Neutrophil (primary cell): ENCODE results near the gene ARID5B.

ENCODE experiments used
- H3K27ac ChIP-seq: fragments of 200-600 bp; sonication (generic); 2 replicates; pipeline ENCODE4 v1.5.1; 2016; ENCODE audit warnings: mild to moderate bottlenecking, moderate library complexity
- H3K27me3 ChIP-seq: fragments of 200-600 bp; sonication (generic); 2 replicates; pipeline ENCODE4 v1.6.0; 2016; ENCODE audit warnings: mild to moderate bottlenecking
- H3K36me3 ChIP-seq: fragments of 200-600 bp; sonication (generic); 2 replicates; pipeline ENCODE4 v1.5.1; 2017
- H3K4me1 ChIP-seq, 2 experiments: fragments of 200-600 bp in 1 of 2; sonication (generic) in 1 of 2; 1 replicate in 1 of 2; 2 replicates in 1 of 2; pipeline versions ENCODE4 v1.5.1 to v1.6.1; 2013 to 2016; ENCODE audit warnings: low read depth in 1 of 2, low read length in 1 of 2, mild to moderate bottlenecking in 1 of 2, moderate library complexity in 1 of 2; ENCODE audit not compliant: control insufficient read depth in 1 of 2, insufficient read depth in 1 of 2
- H3K4me3 ChIP-seq, 2 experiments: fragments of 200-600 bp in 1 of 2; sonication (generic) in 1 of 2; 1 replicate in 1 of 2; 2 replicates in 1 of 2; pipeline ENCODE4 v1.5.1; 2013 to 2016; ENCODE audit warnings: low read depth in 1 of 2, low read length in 1 of 2, mild to moderate bottlenecking in 1 of 2, moderate library complexity in 1 of 2
- H3K9me3 ChIP-seq: fragments of 200-600 bp; sonication (generic); 2 replicates; pipeline ENCODE4 v1.5.1; 2016
- CTCF ChIP-seq: fragments of 200-600 bp; sonication (generic); IDR thresholded peaks from 2 replicates; pipeline ENCODE4 v1.5.1; 2016; ENCODE audit warnings: antibody characterized with exemption

The ARID5B gene

DNA sequence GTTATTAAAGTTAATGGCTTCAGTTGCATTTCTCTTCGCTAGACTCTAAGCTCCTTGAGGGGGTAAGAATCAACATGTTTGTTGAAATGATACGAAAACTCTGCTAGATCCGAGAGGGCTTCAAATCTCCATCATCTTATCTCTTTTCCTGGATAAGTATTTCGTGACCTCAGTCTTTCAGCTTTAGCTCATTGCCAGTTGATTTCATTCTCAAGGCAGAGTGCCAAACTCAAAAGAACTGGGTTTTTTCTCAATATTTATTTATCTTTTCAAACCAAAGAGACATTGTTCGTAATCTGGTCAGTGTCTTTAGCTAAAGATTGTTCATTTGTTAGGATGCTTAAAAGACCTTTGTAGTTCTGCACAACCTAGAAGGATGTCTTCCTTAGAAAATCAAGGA is 108.9 kb downstream of the ARID5B start:
- Histone ChIP-seq H3K27me3 (no peaks in the 10 kb centered on the region), H3K9me3 (no peaks in the 10 kb centered on the region), H3K4me1 (peaks cover 0 to 4% of the 10 kb centered on the region in 2 experiments), H3K27ac (no peak overlapping the region), H3K4me3 (no peak overlapping the region), H3K36me3 (no peaks in the 10 kb centered on the region)
- TF ChIP-seq CTCF, result no peak

DNA sequence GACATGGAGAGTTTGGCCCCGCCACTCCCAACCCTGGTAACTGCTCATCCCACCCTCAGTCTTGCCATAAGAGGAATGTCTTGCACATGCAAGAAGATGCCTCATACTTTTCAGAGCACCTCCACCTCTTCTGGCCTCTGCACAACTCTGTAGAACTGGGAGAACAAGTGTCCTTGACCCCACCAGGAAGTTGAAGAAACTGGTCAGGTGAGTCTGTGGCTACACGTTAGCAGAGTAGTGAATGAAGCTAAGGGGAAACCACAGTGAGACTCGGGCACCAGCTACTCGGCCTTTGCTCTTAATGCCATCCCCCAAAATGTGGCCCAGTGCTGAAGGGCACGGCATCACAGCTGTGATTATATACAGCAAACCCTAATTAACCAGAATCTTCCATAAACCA is 110.1 kb downstream of the ARID5B start:
- no peak for TF ChIP-seq CTCF
- H3K27me3 ChIP-seq, result no peaks in the 10 kb centered on the region
- no peaks in the 10 kb centered on the region for H3K36me3 ChIP-seq
- no peak overlapping the region for H3K4me3 ChIP-seq
- no peaks in the 10 kb centered on the region for H3K9me3 ChIP-seq
- H3K27ac ChIP-seq, result no peak overlapping the region
- peaks cover 7 to 12% of the 10 kb centered on the region in 2 experiments for H3K4me1 ChIP-seq

- H3K36me3 ChIP-seq, result no peaks in the 10 kb centered on the region
- no peak overlapping the region for H3K4me3 ChIP-seq
- TF ChIP-seq CTCF, result no peak
- peaks cover 14 to 20% of the 10 kb centered on the region in 2 experiments for H3K4me1 ChIP-seq
- no peak overlapping the region for H3K27ac ChIP-seq
- H3K9me3 ChIP-seq, result no peaks in the 10 kb centered on the region
- no peaks in the 10 kb centered on the region for H3K27me3 ChIP-seq
Measured at GRCh38 chr10:62012318-62012717, 110.8 kb downstream of the ARID5B start.

- no peak overlapping the region for H3K4me3 ChIP-seq
- H3K27me3 ChIP-seq, result no peaks in the 10 kb centered on the region
- no peak for TF ChIP-seq CTCF
- no peak overlapping the region for H3K27ac ChIP-seq
- no peaks in the 10 kb centered on the region for H3K9me3 ChIP-seq
- no peaks in the 10 kb centered on the region for H3K36me3 ChIP-seq
- peaks cover 21 to 28% of the 10 kb centered on the region in 2 experiments for H3K4me1 ChIP-seq
Measured at GRCh38 chr10:62014510-62014909, 113.0 kb downstream of the ARID5B start.

DNA sequence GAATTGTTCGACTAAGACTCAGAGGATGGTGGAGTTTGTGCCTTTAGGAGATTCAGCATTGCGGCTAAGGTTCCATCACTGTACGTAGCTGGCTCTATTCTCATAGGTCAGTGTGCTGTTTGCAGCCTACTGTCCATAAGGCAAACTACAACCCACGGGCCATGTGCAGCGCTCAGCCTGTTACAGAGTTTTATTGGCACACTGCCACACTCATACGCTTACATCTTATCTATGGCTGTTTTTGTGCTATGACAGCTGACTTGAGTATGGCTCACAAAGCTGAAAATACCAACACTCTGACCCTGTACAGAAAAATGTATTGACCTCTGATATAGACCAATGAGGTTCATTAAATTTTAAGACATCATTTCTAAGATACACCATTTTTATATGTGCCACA is 114.5 kb downstream of the ARID5B start:
- TF ChIP-seq CTCF, result no peak
- Histone ChIP-seq H3K36me3 (no peaks in the 10 kb centered on the region), H3K4me3 (no peak overlapping the region), H3K4me1 (peaks cover 21 to 24% of the 10 kb centered on the region in 2 experiments), H3K27ac (peak overlapping the region; percentile 89), H3K9me3 (no peaks in the 10 kb centered on the region), H3K27me3 (no peaks in the 10 kb centered on the region)
